SW480 (cell line): ENCODE measurements around the gene CIPC.

Experiments
- DNase-seq: peaks from one replicate; pipeline ENCODE4 v3.0.0-alpha.2; 2016; ENCODE audit warnings: low spot score

Gene CIPC

GRCh38 chr14:77103475-77103874, 5.4 kb downstream of the CIPC start:
- DNase-seq, result no peak

- no peak for DNase-seq
Observed at GRCh38 chr14:77103951-77104350, 5.9 kb downstream of the CIPC start.

GRCh38 chr14:77104393-77104792, 6.3 kb downstream of the CIPC start:
- DNase-seq, result no peak

GRCh38 chr14:77105145-77105939, 7.3 kb downstream of the CIPC start:
- no peak for DNase-seq

GRCh38 chr14:77106666-77107065, 8.6 kb downstream of the CIPC start:
- DNase-seq, result no peak

GRCh38 chr14:77107228-77107627, 9.2 kb downstream of the CIPC start:
- DNase-seq, result no peak

GRCh38 chr14:77108753-77109152, 10.7 kb downstream of the CIPC start:
- DNase-seq, result no peak

- DNase-seq, result no peak
Observed at GRCh38 chr14:77109656-77110055, 11.6 kb downstream of the CIPC start.

GRCh38 chr14:77110286-77110685, 12.2 kb downstream of the CIPC start:
- no peak for DNase-seq

- DNase-seq, result no peak
Observed at GRCh38 chr14:77111021-77111420, 13.0 kb downstream of the CIPC start.

GRCh38 chr14:77113644-77114043, 15.6 kb downstream of the CIPC start:
- DNase-seq, result no peak

GRCh38 chr14:77114609-77115008, 16.6 kb downstream of the CIPC start:
- no peak for DNase-seq

GRCh38 chr14:77116172-77116817, 18.2 kb downstream of the CIPC start:
- no peak for DNase-seq

GRCh38 chr14:77119851-77120250, 21.8 kb downstream of the CIPC start:
- DNase-seq, result no peak

- no peak for DNase-seq
Observed at GRCh38 chr14:77120771-77121743, 23.0 kb downstream of the CIPC start.

- no peak for DNase-seq
Observed at GRCh38 chr14:77122526-77123125, 24.6 kb downstream of the CIPC start.

- DNase-seq, result peak; percentile 94
Observed at GRCh38 chr14:77123381-77124325, 25.6 kb downstream of the CIPC start.

GRCh38 chr14:77124345-77125280, 26.6 kb downstream of the CIPC start:
- DNase-seq, result no peak

GRCh38 chr14:77125281-77125801, 27.3 kb downstream of the CIPC start:
- DNase-seq, result no peak
